ENCODE measurements around the gene DCAF12L2.
"Not testable (repeated sequence)": the region's sequence is repeated elsewhere in the genome, so short reads cannot be mapped to it uniquely, and the experiment has no call there.

The DCAF12L2 gene

GRCh38 chrX:126165721-126166461 is at the start of gene DCAF12L2:
Gene DCAF12L2 (minus strand): TSS chrX:126166289. CDS start chrX:126165924, 365 bp downstream.
- DNase-seq: no peak

GRCh38 chrX:126190888-126191287 is 24.8 kb upstream of the DCAF12L2 start:
- not testable (repeated sequence) for DNase-seq

GRCh38 chrX:126177133-126177840 is 11.2 kb upstream of the DCAF12L2 start:
- no peak for DNase-seq

GRCh38 chrX:126170720-126171119 is 4.6 kb upstream of the DCAF12L2 start:
- DNase-seq: no peak

GRCh38 chrX:126167560-126167959 is 1.5 kb upstream of the DCAF12L2 start:
- DNase-seq: no peak

- no peak for DNase-seq
Measured at GRCh38 chrX:126165401-126165720, 728 bp downstream of the DCAF12L2 start.

- no peak for DNase-seq
Measured at GRCh38 chrX:126164689-126165400, 1.2 kb downstream of the DCAF12L2 start.

- DNase-seq: no peak
Measured at GRCh38 chrX:126164226-126164625, 1.9 kb downstream of the DCAF12L2 start.

GRCh38 chrX:126141014-126141413 is 25.1 kb downstream of the DCAF12L2 start:
- no peak for DNase-seq

- no peak for DNase-seq
Measured at GRCh38 chrX:126137899-126138298, 28.2 kb downstream of the DCAF12L2 start.

- DNase-seq: no peak
Measured at GRCh38 chrX:126124721-126125120, 41.4 kb downstream of the DCAF12L2 start.

Data from hippocampal formation (tissue), 2 donors.